IPS-15b (cell line): Measurements from ENCODE around the gene AAGAB.

ENCODE experiments used
- H3K27me3 ChIP-seq: one replicate; pipeline ENCODE4 v1.6.1; 2013; ENCODE audit warnings: low read length; ENCODE audit not compliant: control insufficient read depth, insufficient read depth
- H3K36me3 ChIP-seq: one replicate; pipeline ENCODE4 v1.6.1; 2013; ENCODE audit warnings: low read length; ENCODE audit not compliant: control insufficient read depth, insufficient read depth
- H3K4me1 ChIP-seq: one replicate; pipeline ENCODE4 v1.6.1; 2013; ENCODE audit warnings: mild to moderate bottlenecking, low read length; ENCODE audit not compliant: control insufficient read depth, insufficient read depth
- H3K4me3 ChIP-seq: one replicate; pipeline ENCODE4 v1.5.1; 2013; ENCODE audit warnings: low read depth, low read length
- H3K9ac ChIP-seq: one replicate; pipeline ENCODE4 v1.6.1; 2013; ENCODE audit warnings: low read depth, mild to moderate bottlenecking, low read length
- H3K9me3 ChIP-seq: one replicate; pipeline ENCODE4 v1.6.1; 2013; ENCODE audit warnings: mild to moderate bottlenecking, low read length; ENCODE audit not compliant: control insufficient read depth, insufficient read depth

Gene AAGAB

DNA sequence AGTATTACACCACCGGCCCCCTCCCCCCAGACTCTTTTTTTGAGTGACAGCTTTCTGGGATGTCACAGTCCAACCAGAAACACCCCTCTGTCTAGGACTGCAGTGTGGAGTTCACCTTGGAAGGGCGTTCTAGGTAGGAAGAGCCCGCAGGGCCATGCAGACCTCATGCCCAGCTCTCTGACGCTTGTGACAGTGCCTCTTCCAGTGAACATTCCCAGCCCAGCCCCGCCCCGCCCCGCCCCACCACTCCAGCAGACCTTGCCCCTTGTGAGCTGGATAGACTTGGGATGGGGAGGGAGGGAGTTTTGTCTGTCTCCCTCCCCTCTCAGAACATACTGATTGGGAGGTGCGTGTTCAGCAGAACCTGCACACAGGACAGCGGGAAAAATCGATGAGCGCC is 63.6 kb downstream of the AAGAB start:
- Histone ChIP-seq H3K36me3 (peaks cover 29% of the 10 kb centered on the region), H3K27me3 (no peaks in the 10 kb centered on the region), H3K9me3 (no peaks in the 10 kb centered on the region), H3K4me1 (no peaks in the 10 kb centered on the region), H3K4me3 (no peak overlapping the region), H3K9ac (no peak overlapping the region)

DNA sequence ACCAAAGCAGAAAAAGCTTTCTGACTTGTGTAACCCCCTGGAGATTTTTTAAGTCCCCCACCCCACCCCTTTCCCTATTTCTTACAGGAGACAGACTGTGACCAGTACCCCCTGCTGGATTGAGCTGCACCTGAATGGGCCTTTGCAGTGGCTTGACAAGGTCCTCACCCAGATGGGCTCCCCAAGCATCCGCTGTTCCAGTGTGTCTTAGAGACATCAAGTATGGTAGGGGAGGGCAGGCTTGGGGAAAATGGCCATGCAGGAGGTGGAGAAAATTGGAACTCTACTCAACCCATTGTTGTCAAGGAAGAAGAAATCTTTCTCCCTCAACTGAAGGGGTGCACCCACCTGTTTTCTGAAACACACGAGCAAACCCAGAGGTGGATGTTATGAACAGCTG is 64.1 kb downstream of the AAGAB start:
- no peak overlapping the region for H3K9ac ChIP-seq
- no peaks in the 10 kb centered on the region for H3K4me1 ChIP-seq
- no peaks in the 10 kb centered on the region for H3K27me3 ChIP-seq
- H3K4me3 ChIP-seq = no peak overlapping the region
- no peaks in the 10 kb centered on the region for H3K9me3 ChIP-seq
- H3K36me3 ChIP-seq = peaks cover 32% of the 10 kb centered on the region

GRCh38 chr15:67189326-67190051 is 65.0 kb downstream of the AAGAB start:
- H3K9ac ChIP-seq = no peak overlapping the region
- H3K4me1 ChIP-seq = no peaks in the 10 kb centered on the region
- H3K27me3 ChIP-seq = no peaks in the 10 kb centered on the region
- no peak overlapping the region for H3K4me3 ChIP-seq
- no peaks in the 10 kb centered on the region for H3K9me3 ChIP-seq
- H3K36me3 ChIP-seq = peaks cover 34% of the 10 kb centered on the region

DNA sequence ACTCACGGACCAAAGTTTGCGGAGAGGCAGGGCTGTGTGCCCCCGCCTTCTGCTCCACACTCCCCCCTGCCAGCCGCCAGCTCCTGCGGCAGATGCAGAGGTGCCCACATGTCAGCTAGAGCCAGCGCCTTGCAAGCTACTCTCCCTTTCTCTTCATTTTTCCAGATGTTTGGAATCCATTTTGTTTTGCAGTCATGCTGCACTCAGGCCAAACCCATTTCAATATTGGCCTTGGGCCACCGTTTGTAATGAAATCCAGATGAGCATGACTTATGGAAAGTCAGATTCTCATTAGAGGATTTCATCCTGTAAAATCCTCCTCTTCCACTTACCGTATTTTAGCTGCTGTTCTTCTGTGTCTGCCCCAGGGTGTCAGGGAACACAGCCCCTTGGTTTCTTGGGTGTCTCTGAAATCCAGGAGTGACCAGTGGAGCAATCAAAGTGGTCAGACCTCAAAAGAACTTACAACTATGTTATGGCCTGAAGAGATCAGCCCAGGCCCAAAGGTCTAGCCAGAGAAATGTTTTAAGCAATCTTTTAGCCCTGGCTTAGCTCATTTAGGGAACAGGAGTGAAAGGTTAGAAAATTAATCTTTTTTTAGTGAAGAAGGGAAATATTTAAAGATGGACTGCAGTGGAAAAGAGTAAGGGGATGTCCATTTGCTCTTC is 65.8 kb downstream of the AAGAB start:
- Histone ChIP-seq H3K9ac (no peak overlapping the region), H3K4me3 (no peak overlapping the region), H3K9me3 (no peaks in the 10 kb centered on the region), H3K27me3 (no peaks in the 10 kb centered on the region), H3K4me1 (no peaks in the 10 kb centered on the region), H3K36me3 (peaks cover 34% of the 10 kb centered on the region)

DNA sequence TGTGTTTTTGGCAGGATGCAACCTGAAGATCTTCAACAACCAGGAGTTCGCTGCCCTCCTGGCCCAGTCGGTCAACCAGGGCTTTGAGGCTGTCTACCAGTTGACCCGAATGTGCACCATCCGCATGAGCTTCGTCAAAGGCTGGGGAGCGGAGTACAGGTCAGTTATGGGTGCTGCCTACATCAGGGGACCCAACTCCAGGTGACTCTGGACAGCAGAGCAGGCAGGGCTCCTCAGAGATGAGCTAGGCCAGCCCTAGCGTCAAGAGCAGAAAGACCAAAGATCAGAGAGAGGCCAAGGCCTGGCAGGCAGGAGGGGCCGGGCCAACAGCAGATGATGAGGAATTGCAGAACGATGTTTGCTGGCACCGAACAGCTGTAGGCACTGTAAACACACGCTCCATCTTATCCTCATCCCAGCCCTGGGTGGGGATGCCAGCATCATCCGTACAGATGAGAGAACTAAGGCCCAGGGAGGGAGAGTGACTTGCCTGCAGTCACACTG is 67.1 kb downstream of the AAGAB start:
- no peak overlapping the region for H3K4me3 ChIP-seq
- H3K27me3 ChIP-seq = no peaks in the 10 kb centered on the region
- H3K4me1 ChIP-seq = no peaks in the 10 kb centered on the region
- no peak overlapping the region for H3K9ac ChIP-seq
- no peaks in the 10 kb centered on the region for H3K9me3 ChIP-seq
- H3K36me3 ChIP-seq = peaks cover 38% of the 10 kb centered on the region

GRCh38 chr15:67186688-67187087 is 67.8 kb downstream of the AAGAB start:
- peaks cover 32% of the 10 kb centered on the region for H3K36me3 ChIP-seq

DNA sequence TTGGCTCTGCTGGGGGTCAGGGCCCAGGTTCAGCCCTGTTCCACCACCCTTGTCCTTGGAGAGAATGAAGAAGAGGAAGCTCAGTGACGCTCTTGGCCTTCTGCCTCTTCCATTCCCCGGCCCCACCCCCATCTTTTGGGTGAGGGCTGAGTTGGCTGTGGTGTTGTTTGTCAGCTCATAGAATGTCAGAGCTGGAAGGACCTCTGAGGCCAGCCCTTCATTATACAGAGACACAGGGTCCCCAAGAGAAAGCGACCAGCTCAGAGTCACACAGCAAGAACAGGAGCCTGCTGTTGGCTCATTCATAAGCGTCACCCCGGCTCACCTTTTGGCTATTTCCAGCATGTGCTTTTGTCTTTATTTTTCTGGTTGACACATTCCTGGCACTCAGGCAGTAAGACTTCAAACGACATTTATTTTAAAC is 68.2 kb downstream of the AAGAB start:
- no peak overlapping the region for H3K9ac ChIP-seq
- H3K9me3 ChIP-seq = no peaks in the 10 kb centered on the region
- no peaks in the 10 kb centered on the region for H3K4me1 ChIP-seq
- peaks cover 32% of the 10 kb centered on the region for H3K36me3 ChIP-seq
- no peak overlapping the region for H3K4me3 ChIP-seq
- H3K27me3 ChIP-seq = no peaks in the 10 kb centered on the region

More at GRCh38 chr15:67186688-67187087, 67.8 kb downstream of the AAGAB start:
- Histone ChIP-seq H3K4me3 (no peak overlapping the region), H3K4me1 (no peaks in the 10 kb centered on the region), H3K9ac (no peak overlapping the region), H3K27me3 (no peaks in the 10 kb centered on the region), H3K9me3 (no peaks in the 10 kb centered on the region)

GRCh38 chr15:67185621-67186225 is 68.7 kb downstream of the AAGAB start:
- Histone ChIP-seq H3K27me3 (no peaks in the 10 kb centered on the region), H3K9ac (no peak overlapping the region), H3K36me3 (peaks cover 32% of the 10 kb centered on the region), H3K9me3 (no peaks in the 10 kb centered on the region), H3K4me1 (no peaks in the 10 kb centered on the region), H3K4me3 (no peak overlapping the region)

- Histone ChIP-seq H3K36me3 (peaks cover 32% of the 10 kb centered on the region), H3K4me1 (no peaks in the 10 kb centered on the region), H3K9ac (no peak overlapping the region)
Observed at GRCh38 chr15:67185051-67185450, 69.4 kb downstream of the AAGAB start.

DNA sequence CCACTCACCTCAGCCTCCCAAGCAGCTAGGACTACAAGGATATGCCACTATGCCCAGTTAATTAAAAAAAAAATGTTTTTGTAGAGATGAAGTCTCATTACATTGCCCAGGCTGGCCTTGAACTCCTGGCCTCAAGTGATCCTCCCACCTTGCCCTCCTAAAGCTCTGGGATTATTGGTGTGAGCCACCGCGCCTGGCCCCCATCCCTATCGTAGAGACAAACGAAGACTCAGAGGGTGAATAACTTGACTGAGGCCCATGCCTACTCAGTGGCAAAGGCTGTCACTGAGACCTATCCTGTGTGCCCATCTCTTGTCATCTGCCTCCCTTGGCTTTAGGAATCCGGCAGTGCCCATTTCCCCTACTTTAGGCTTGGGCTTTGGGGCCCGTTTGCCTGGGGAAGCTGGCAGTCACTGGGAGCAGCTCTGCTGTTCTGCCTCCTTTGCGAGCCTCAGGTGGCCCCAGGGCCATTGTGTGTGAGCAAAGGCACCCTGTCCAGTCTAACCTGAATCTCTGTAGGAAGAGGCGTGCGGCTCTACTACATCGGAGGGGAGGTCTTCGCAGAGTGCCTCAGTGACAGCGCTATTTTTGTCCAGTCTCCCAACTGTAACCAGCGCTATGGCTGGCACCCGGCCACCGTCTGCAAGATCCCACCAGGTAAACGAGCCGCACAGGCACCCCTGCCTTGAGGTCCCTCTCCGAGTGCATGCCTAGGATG is 70.1 kb downstream of the AAGAB start:
- Histone ChIP-seq H3K27me3 (no peaks in the 10 kb centered on the region), H3K9ac (no peak overlapping the region), H3K4me1 (no peaks in the 10 kb centered on the region), H3K4me3 (no peak overlapping the region), H3K36me3 (peaks cover 32% of the 10 kb centered on the region), H3K9me3 (no peaks in the 10 kb centered on the region)

More at GRCh38 chr15:67185051-67185450, 69.4 kb downstream of the AAGAB start:
- H3K27me3 ChIP-seq = no peaks in the 10 kb centered on the region
- no peaks in the 10 kb centered on the region for H3K9me3 ChIP-seq
- no peak overlapping the region for H3K4me3 ChIP-seq

GRCh38 chr15:67183443-67184169 is 70.9 kb downstream of the AAGAB start:
- no peak overlapping the region for H3K4me3 ChIP-seq
- peaks cover 28% of the 10 kb centered on the region for H3K36me3 ChIP-seq
- H3K27me3 ChIP-seq = no peaks in the 10 kb centered on the region
- H3K9ac ChIP-seq = no peak overlapping the region
- no peaks in the 10 kb centered on the region for H3K9me3 ChIP-seq
- no peaks in the 10 kb centered on the region for H3K4me1 ChIP-seq
